Ishikawa (cell line): ENCODE results near the gene APOB.

ENCODE experiments used
- CREB1 ChIP-seq: IDR thresholded peaks from 2 replicates; pipeline ENCODE4 v1.6.1; 2012; ENCODE audit warnings: low read depth
- NFIC ChIP-seq: IDR thresholded peaks from 2 replicates; pipeline ENCODE4 v1.6.1; 2012
- RAD21 ChIP-seq: IDR thresholded peaks from 2 replicates; pipeline ENCODE4 v1.6.1; 2012; ENCODE audit warnings: low read depth

- TF ChIP-seq RAD21 (no peak), CREB1 (no peak), NFIC (no peak)
Observed at GRCh38 chr2:21026479-21027282, 17.2 kb downstream of the APOB start.
